ENCODE results near the gene PDK1. TPM values are rescaled to one million over a fixed set of nuclear protein-coding genes. Genes with fewer than 3 reads are reported as not detected.

Gene PDK1
- total RNA-seq, 1 experiment from 2014 or later, result 11.7 TPM

Other genes with a start within 250 kb of the PDK1 start
- gene ITGA6, start 128.5 kb upstream of the PDK1 start, total RNA-seq (2021; ENCODE audit: unreplicated experiment), result 75.9 TPM
- gene RAPGEF4, start 179.8 kb downstream of the PDK1 start, total RNA-seq (2021; ENCODE audit: unreplicated experiment), result 0.62 TPM